ENCODE data around the gene KLHDC10. TPM values are rescaled to one million over a fixed set of nuclear protein-coding genes. Genes with fewer than 3 reads are reported as not detected.

KLHDC10 gene
- polyA plus RNA-seq, 1 experiment, result 29.7 TPM

DNA sequence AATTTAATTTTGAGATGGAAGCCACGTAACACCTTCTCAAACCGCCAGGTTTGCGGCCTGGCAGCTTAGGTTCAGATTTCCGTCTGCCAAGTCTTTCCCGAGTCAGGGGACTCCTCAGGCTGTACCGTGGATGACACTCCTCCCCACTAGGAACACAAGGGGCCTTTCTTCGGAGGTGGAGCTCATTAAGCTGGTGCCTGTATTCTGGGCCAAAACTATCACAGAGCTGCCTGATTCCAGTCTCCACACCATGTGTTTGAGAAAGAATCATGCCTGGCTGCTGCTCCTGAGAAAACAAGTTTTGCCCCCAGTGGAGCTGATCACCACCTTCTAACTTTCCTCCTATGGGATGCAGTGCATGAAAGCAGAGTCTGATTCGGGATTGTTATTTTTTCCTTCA, 90.1 kb downstream of the KLHDC10 start:
- CTCF ChIA-PET, result no interaction called here
- POLR2A ChIA-PET, result no interaction called here
- no peak for DNase-seq (ENCODE audit: low read depth, low spot score)
- Histone ChIP-seq H3K4me3 (ENCODE audit: low read depth, low read length) (no peak overlapping the region), H3K27ac (ENCODE audit: low read depth, low read length) (no peak overlapping the region), H3K27me3 (ENCODE audit: control insufficient read depth, insufficient read depth, low read length) (no peaks in the 10 kb centered on the region), H3K9me3 (ENCODE audit: control insufficient read depth, insufficient read depth, low read length) (peaks cover 10% of the 10 kb centered on the region)
- TF ChIP-seq, protein P1, sequence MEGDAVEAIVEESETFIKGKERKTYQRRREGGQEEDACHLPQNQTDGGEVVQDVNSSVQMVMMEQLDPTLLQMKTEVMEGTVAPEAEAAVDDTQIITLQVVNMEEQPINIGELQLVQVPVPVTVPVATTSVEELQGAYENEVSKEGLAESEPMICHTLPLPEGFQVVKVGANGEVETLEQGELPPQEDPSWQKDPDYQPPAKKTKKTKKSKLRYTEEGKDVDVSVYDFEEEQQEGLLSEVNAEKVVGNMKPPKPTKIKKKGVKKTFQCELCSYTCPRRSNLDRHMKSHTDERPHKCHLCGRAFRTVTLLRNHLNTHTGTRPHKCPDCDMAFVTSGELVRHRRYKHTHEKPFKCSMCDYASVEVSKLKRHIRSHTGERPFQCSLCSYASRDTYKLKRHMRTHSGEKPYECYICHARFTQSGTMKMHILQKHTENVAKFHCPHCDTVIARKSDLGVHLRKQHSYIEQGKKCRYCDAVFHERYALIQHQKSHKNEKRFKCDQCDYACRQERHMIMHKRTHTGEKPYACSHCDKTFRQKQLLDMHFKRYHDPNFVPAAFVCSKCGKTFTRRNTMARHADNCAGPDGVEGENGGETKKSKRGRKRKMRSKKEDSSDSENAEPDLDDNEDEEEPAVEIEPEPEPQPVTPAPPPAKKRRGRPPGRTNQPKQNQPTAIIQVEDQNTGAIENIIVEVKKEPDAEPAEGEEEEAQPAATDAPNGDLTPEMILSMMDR (IDR thresholded peaks at IDR 0.05; ENCODE audit: low read depth, low read length), result no peak

DNA sequence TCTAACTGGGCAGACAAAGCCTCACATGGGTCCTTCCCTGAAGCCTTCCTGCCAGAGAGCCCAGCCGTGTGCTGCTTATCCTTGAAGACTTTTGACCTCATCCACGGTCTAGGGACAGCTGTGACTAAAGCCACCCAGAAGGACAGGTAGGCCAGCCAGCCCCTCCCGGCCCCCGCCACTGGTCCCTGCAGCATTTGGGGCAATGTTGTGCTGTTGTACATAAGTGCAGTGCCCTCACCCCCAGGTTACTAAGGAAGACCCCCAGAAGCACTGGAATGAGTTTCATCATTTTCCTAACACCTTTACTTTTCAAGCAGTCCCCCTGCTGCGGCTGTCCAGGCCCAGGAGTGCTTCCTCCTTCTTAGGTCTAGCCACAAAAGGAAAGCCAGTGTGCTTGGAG, 91.9 kb downstream of the KLHDC10 start:
- TF ChIP-seq, protein P1 (IDR thresholded peaks at IDR 0.05; ENCODE audit: low read depth, low read length), result no peak
- H3K27ac ChIP-seq (ENCODE audit: low read depth, low read length), result no peak overlapping the region
- DNase-seq (ENCODE audit: low read depth, low spot score), result no peak
- peaks cover 2% of the 10 kb centered on the region; the same call in 1 of the 2 replicates for H3K9me3 ChIP-seq (ENCODE audit: control insufficient read depth, insufficient read depth, low read length)
- H3K4me3 ChIP-seq (ENCODE audit: low read depth, low read length), result no peak overlapping the region
- POLR2A ChIA-PET, result no interaction called here
- no peaks in the 10 kb centered on the region for H3K27me3 ChIP-seq (ENCODE audit: control insufficient read depth, insufficient read depth, low read length)
- CTCF ChIA-PET, result no interaction called here

DNA sequence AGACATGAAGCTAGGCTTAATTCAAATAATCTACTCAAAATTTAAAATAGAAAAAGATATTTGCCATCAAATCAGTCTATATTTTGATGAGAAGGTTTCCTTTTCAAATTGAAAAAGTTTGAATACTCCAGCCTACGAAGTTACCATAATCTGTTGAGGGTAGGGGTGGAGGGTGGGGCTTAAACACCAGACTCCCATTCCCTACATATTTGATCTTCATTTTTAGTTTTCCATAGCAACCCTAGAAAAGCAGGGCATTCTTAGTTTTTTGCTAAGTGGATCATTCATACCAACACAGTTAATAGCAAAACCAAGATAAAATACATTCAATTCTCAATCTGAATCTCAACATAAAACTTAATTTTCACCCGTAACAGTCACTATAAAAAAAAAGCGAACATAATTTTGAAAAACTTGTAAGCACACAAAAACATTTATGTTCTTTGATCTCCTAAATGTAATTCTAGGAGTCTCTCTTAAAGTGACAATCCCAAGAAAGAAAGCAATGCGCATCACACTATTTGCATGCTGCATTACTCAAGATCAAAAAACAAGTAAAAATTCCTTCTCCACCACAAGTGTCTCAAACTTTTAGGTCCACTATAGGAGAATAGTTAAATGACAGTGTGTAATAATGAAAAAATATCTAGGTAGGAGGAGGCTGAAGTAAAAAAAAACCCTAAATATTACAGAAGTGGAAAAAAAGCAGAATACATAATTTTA, 104.1 kb downstream of the KLHDC10 start:
- no peak overlapping the region for H3K4me3 ChIP-seq (ENCODE audit: low read depth, low read length)
- TF ChIP-seq, protein P1 (IDR thresholded peaks at IDR 0.05; ENCODE audit: low read depth, low read length), result no peak
- ChIA-PET CTCF (no interaction called here), POLR2A (no interaction called here)
- H3K27me3 ChIP-seq (ENCODE audit: control insufficient read depth, insufficient read depth, low read length), result no peaks in the 10 kb centered on the region
- no peak for DNase-seq (ENCODE audit: low read depth, low spot score)
- H3K27ac ChIP-seq (ENCODE audit: low read depth, low read length), result no peak overlapping the region
- H3K9me3 ChIP-seq (ENCODE audit: control insufficient read depth, insufficient read depth, low read length), result no peaks in the 10 kb centered on the region

DNA sequence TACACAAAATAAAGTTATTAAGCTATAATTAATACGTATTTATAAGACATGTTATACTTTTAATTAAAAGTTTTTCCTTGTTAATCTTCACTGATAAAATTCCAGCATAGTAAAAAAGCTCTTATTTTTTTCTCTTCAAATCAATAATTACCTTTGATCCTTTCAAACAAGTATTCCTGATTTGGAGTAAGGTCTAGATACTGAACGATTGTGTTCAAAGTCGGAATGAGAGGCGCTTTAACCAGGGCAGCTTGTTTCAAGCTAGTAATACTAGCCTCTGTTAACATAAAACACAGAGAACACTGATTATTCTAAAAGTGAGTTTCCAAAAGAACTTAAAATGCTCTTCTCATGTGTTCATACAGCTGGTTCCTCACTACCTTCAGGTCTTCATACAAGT, 107.9 kb downstream of the KLHDC10 start:
- CTCF ChIA-PET, result interaction anchor here (1.0 to 1.4 kb wide), 2 partner anchors 106 to 580 kb away, joined by 3 to 6 read pairs; no protein-coding TSS in a partner anchor
- TF ChIP-seq, protein P1 (IDR thresholded peaks at IDR 0.05; ENCODE audit: low read depth, low read length), result no peak
- Histone ChIP-seq H3K9me3 (ENCODE audit: control insufficient read depth, insufficient read depth, low read length) (no peaks in the 10 kb centered on the region), H3K4me3 (ENCODE audit: low read depth, low read length) (no peak overlapping the region), H3K27ac (ENCODE audit: low read depth, low read length) (no peak overlapping the region), H3K27me3 (ENCODE audit: control insufficient read depth, insufficient read depth, low read length) (no peaks in the 10 kb centered on the region)
- DNase-seq (ENCODE audit: low read depth, low spot score), result no peak
- POLR2A ChIA-PET, result no interaction called here

DNA sequence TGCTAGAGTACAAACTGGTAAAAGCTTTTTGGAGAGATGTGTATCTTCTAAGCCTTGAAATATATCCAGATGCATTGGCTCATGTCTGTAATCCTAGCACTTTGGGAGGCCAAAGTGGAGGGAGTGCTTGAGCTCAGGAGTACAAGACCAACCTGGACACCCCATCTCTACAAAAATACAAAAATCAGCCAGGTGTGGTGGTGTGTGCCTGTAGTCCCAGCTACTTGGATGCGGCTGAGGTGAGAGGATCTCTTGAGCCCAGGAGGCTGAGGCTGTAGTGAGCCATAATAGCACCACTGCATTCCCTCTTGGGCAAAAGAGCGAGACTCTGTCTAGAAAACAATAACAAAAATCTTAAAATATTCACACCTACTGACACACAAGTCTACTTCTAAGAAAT, 109.3 kb downstream of the KLHDC10 start:
- H3K27me3 ChIP-seq (ENCODE audit: control insufficient read depth, insufficient read depth, low read length), result no peaks in the 10 kb centered on the region
- H3K27ac ChIP-seq (ENCODE audit: low read depth, low read length), result no peak overlapping the region
- H3K9me3 ChIP-seq (ENCODE audit: control insufficient read depth, insufficient read depth, low read length), result no peaks in the 10 kb centered on the region
- TF ChIP-seq, protein P1 (IDR thresholded peaks at IDR 0.05; ENCODE audit: low read depth, low read length), result no peak
- ChIA-PET CTCF (interaction anchor here (0.6 to 1.4 kb wide), 2 partner anchors 83 to 107 kb away, joined by 3 to 6 read pairs; no protein-coding TSS in a partner anchor), POLR2A (no interaction called here)
- DNase-seq (ENCODE audit: low read depth, low spot score), result no peak
- no peak overlapping the region for H3K4me3 ChIP-seq (ENCODE audit: low read depth, low read length)
